Esophagus muscularis mucosa (tissue), 4 donors: Measurements from ENCODE around the gene DUOXA2.
"Not testable (repeated sequence)": the region's sequence is repeated elsewhere in the genome, so short reads cannot be mapped to it uniquely, and the experiment has no call there.

Source experiments
- EP300 ChIP-seq: sonication (generic); formaldehyde crosslinking; IDR thresholded peaks from one replicate; pipeline ENCODE4 v1.6.1; 2017; ENCODE audit warnings: antibody characterized with exemption
- POLR2A ChIP-seq: fragments of 450-650 bp; IDR thresholded peaks from one replicate; pipeline ENCODE4 v1.6.1; 2017; ENCODE audit warnings: antibody characterized with exemption, moderate library complexity, mild to moderate bottlenecking, low read depth
- POLR2AphosphoS5 ChIP-seq, 2 donors: sonication (generic); formaldehyde crosslinking; IDR thresholded peaks; one replicate each; pipeline ENCODE4 v1.6.1; 2017; ENCODE audit warnings: antibody characterized with exemption in 2 of 2
- TF ChIP-seq, protein P1 (sequence below), 3 experiments: fragments of 200-600 bp in 2 of 3; fragments of 450-650 bp in 1 of 3; sonication (generic) in 2 of 3; IDR thresholded peaks; one replicate each; pipeline ENCODE4 v1.5.1; 2017 to 2019; ENCODE audit warnings: antibody characterized with exemption in 3 of 3, mild to moderate bottlenecking in 2 of 3, moderate library complexity in 1 of 3

DNA sequence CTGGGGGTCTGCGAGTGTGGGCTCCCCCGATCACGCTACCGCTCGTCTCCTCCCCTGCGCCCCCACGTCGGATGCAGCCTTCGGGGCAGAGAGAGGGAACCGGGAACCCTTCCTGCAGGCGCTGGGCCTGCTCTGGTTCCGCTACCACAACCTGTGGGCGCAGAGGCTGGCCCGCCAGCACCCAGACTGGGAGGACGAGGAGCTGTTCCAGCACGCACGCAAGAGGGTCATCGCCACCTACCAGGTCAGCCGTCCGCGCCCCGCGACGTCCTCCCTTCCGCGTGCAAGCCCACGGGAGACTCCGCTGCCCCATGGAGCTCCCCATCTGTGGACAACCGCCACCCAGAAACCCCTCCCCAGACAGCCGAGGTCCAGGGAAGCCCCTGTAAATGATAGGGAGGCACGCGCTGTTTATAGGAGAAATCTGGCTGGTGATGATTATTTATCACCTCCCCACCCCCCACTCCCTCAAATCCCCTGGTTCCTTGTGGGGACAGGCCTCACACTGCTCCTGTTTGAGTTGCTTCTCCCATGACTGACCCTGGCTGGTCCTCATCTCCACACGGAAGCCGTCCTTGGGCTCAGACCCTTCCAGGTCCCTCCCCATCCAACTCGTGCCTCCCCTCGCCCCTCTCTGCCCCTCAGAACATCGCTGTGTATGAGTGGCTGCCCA lies 21.7 kb downstream of the DUOXA2 start:
- TF ChIP-seq, protein P1, sequence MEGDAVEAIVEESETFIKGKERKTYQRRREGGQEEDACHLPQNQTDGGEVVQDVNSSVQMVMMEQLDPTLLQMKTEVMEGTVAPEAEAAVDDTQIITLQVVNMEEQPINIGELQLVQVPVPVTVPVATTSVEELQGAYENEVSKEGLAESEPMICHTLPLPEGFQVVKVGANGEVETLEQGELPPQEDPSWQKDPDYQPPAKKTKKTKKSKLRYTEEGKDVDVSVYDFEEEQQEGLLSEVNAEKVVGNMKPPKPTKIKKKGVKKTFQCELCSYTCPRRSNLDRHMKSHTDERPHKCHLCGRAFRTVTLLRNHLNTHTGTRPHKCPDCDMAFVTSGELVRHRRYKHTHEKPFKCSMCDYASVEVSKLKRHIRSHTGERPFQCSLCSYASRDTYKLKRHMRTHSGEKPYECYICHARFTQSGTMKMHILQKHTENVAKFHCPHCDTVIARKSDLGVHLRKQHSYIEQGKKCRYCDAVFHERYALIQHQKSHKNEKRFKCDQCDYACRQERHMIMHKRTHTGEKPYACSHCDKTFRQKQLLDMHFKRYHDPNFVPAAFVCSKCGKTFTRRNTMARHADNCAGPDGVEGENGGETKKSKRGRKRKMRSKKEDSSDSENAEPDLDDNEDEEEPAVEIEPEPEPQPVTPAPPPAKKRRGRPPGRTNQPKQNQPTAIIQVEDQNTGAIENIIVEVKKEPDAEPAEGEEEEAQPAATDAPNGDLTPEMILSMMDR (IDR thresholded peaks at IDR 0.05): not testable (repeated sequence)
- not testable (repeated sequence) for TF ChIP-seq POLR2AphosphoS5 (IDR thresholded peaks at IDR 0.05); POLR2A; EP300
